Measurements from ENCODE around the gene THOC5. TPM values are rescaled to one million over a fixed set of nuclear protein-coding genes. Genes with fewer than 3 reads are reported as not detected.

THOC5 gene
- total RNA-seq, 1 experiment from 2014 or later: 80.6 TPM

- BruUV-seq (replicated peaks): no TSS peak
Observed at GRCh38 chr22:29475550-29475949, 78.0 kb downstream of the THOC5 start.

GRCh38 chr22:29473001-29473400, 80.6 kb downstream of the THOC5 start:
- CTCF ChIA-PET: interaction anchor here (1.0 kb wide), 1 partner anchor 9 kb away, joined by 3 read pairs; no protein-coding TSS in a partner anchor

More at GRCh38 chr22:29475550-29475949, 78.0 kb downstream of the THOC5 start:
- peaks cover 4 to 12% of the 10 kb centered on the region in 2 experiments; a peak in 1 of 4 replicates for H3K4me1 ChIP-seq (ENCODE audit: control insufficient read depth in 1 of 2, insufficient read depth in 2 of 2, low read length in 2 of 2)
- no peaks in the 10 kb centered on the region for H3K9me2 ChIP-seq (ENCODE audit: insufficient read depth)
- no peak overlapping the region for H2AFZ ChIP-seq (ENCODE audit: low read depth, low read length, poor library complexity, severe bottlenecking)
- DNase-seq (ENCODE audit: low read depth, low spot score): no peak
- H3K27me3 ChIP-seq (ENCODE audit: insufficient read depth, low read length): no peaks in the 10 kb centered on the region; the same call in 1 of the 2 replicates
- intact Hi-C loops (cut with micrococcal nuclease): no loop called here
- H3K27ac ChIP-seq (ENCODE audit: low read depth, low read length): no peak overlapping the region
- RAD21 ChIA-PET (ENCODE audit: low non-redundant PET in 1 of 2, low total read pairs in 2 of 2, uncharacterized antibody in 2 of 2, unreplicated experiment in 2 of 2): no interaction called here
- H3K79me2 ChIP-seq (ENCODE audit: insufficient read depth, low read length): no peaks in the 10 kb centered on the region
- POLR2A ChIA-PET: no interaction called here
- no peak for ATAC-seq
- H4K20me1 ChIP-seq (ENCODE audit: insufficient read depth): no peaks in the 10 kb centered on the region
- no peaks in the 10 kb centered on the region for H3K36me3 ChIP-seq (ENCODE audit: control insufficient read depth in 1 of 2, insufficient read depth in 2 of 2, low read length in 2 of 2)
- no peaks in the 10 kb centered on the region for H3K9me3 ChIP-seq (ENCODE audit: control insufficient read depth in 1 of 2, insufficient read depth in 1 of 2, low read depth in 1 of 2, low read length in 2 of 2)
- CTCF ChIA-PET: no interaction called here
- no peak overlapping the region for H3K4me2 ChIP-seq (ENCODE audit: low read length)
- TF ChIP-seq, protein P1, sequence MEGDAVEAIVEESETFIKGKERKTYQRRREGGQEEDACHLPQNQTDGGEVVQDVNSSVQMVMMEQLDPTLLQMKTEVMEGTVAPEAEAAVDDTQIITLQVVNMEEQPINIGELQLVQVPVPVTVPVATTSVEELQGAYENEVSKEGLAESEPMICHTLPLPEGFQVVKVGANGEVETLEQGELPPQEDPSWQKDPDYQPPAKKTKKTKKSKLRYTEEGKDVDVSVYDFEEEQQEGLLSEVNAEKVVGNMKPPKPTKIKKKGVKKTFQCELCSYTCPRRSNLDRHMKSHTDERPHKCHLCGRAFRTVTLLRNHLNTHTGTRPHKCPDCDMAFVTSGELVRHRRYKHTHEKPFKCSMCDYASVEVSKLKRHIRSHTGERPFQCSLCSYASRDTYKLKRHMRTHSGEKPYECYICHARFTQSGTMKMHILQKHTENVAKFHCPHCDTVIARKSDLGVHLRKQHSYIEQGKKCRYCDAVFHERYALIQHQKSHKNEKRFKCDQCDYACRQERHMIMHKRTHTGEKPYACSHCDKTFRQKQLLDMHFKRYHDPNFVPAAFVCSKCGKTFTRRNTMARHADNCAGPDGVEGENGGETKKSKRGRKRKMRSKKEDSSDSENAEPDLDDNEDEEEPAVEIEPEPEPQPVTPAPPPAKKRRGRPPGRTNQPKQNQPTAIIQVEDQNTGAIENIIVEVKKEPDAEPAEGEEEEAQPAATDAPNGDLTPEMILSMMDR (IDR thresholded peaks at IDR 0.05 in 2 of 3, conservative IDR thresholded peaks at IDR 0.05 in 1 of 3; ENCODE audit: borderline replicate concordance in 1 of 3, insufficient read depth in 1 of 3, low read depth in 2 of 3, low read length in 2 of 3): no peak
- TF ChIP-seq CEBPB (IDR thresholded peaks at IDR 0.05; ENCODE audit: low read depth): no peak
- TF ChIP-seq EZH2phosphoT487 (IDR thresholded peaks at IDR 0.05; ENCODE audit: borderline replicate concordance): no peak
- TF ChIP-seq SP1 (IDR thresholded peaks at IDR 0.05; ENCODE audit: low read depth): no peak
- TF ChIP-seq SIN3A (IDR thresholded peaks at IDR 0.05; ENCODE audit: low read depth): no peak
- no peak overlapping the region for H3K4me3 ChIP-seq (replicated peaks in 1 of 2; ENCODE audit: low read depth in 1 of 2, low read length in 2 of 2)
- no peak overlapping the region for H3K9ac ChIP-seq (ENCODE audit: low read length)

More at GRCh38 chr22:29473001-29473400, 80.6 kb downstream of the THOC5 start:
- ChIA-PET RAD21 (ENCODE audit: low non-redundant PET in 1 of 2, low total read pairs in 2 of 2, uncharacterized antibody in 2 of 2, unreplicated experiment in 2 of 2) (no interaction called here), POLR2A (no interaction called here)
- H2AFZ ChIP-seq (ENCODE audit: low read depth, low read length, poor library complexity, severe bottlenecking): no peak overlapping the region
- no peaks in the 10 kb centered on the region for H3K36me3 ChIP-seq (ENCODE audit: control insufficient read depth in 1 of 2, insufficient read depth in 2 of 2, low read length in 2 of 2)
- no peaks in the 10 kb centered on the region for H3K79me2 ChIP-seq (ENCODE audit: insufficient read depth, low read length)
- H3K27ac ChIP-seq (ENCODE audit: low read depth, low read length): no peak overlapping the region
- no peaks in the 10 kb centered on the region for H4K20me1 ChIP-seq (ENCODE audit: insufficient read depth)
- DNase-seq (ENCODE audit: low read depth, low spot score) (no peak), ATAC-seq (no peak)
- no peaks in the 10 kb centered on the region for H3K9me3 ChIP-seq (ENCODE audit: control insufficient read depth in 1 of 2, insufficient read depth in 1 of 2, low read depth in 1 of 2, low read length in 2 of 2)
- no peak overlapping the region for H3K9ac ChIP-seq (ENCODE audit: low read length)
- BruUV-seq (replicated peaks): no TSS peak
- H3K9me2 ChIP-seq (ENCODE audit: insufficient read depth): no peaks in the 10 kb centered on the region
- no peaks in the 10 kb centered on the region; the same call in 1 of the 2 replicates for H3K27me3 ChIP-seq (ENCODE audit: insufficient read depth, low read length)
- peaks cover 12 to 30% of the 10 kb centered on the region in 2 experiments for H3K4me1 ChIP-seq (ENCODE audit: control insufficient read depth in 1 of 2, insufficient read depth in 2 of 2, low read length in 2 of 2)
- no peak overlapping the region for H3K4me2 ChIP-seq (ENCODE audit: low read length)
- intact Hi-C loops (cut with micrococcal nuclease): no loop called here
- no peak overlapping the region for H3K4me3 ChIP-seq (replicated peaks in 1 of 2; ENCODE audit: low read depth in 1 of 2, low read length in 2 of 2)
- TF ChIP-seq TCF7L2 (IDR thresholded peaks at IDR 0.05; ENCODE audit: borderline replicate concordance, extremely low read depth, insufficient read depth, insufficient read length) (no peak), ZFX (IDR thresholded peaks at IDR 0.05) (no peak), JUND (IDR thresholded peaks at IDR 0.05) (no peak), POLR2A (IDR thresholded peaks at IDR 0.05; ENCODE audit: borderline replicate concordance, extremely low read depth, insufficient read depth, insufficient read length) (no peak), SIN3A (IDR thresholded peaks at IDR 0.05; ENCODE audit: low read depth) (no peak), ELF1 (IDR thresholded peaks at IDR 0.05; ENCODE audit: borderline replicate concordance, low read depth) (no peak), EZH2 (IDR thresholded peaks at IDR 0.05) (no peak), EZH2phosphoT487 (IDR thresholded peaks at IDR 0.05; ENCODE audit: borderline replicate concordance) (no peak), RAD21 (IDR thresholded peaks at IDR 0.05; ENCODE audit: low read depth) (no peak), EGR1 (IDR thresholded peaks at IDR 0.05; ENCODE audit: low read depth) (no peak), SRF (IDR thresholded peaks at IDR 0.05; ENCODE audit: low read depth) (no peak), YY1 (IDR thresholded peaks at IDR 0.05; ENCODE audit: extremely low read depth, insufficient replicate concordance, low read depth, low read length) (no peak), SP1 (IDR thresholded peaks at IDR 0.05; ENCODE audit: low read depth) (no peak)
- TF ChIP-seq, protein P1 (IDR thresholded peaks at IDR 0.05 in 2 of 3, conservative IDR thresholded peaks at IDR 0.05 in 1 of 3; ENCODE audit: borderline replicate concordance in 1 of 3, insufficient read depth in 1 of 3, low read depth in 2 of 3, low read length in 2 of 3): no peak
- TF ChIP-seq, protein P2, sequence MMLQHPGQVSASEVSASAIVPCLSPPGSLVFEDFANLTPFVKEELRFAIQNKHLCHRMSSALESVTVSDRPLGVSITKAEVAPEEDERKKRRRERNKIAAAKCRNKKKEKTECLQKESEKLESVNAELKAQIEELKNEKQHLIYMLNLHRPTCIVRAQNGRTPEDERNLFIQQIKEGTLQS (IDR thresholded peaks at IDR 0.05): no peak

Measured in HCT116 (cell line).